Body of pancreas (tissue), 4 donors: ENCODE results near the gene ACSF2. TPM values are rescaled to one million over a fixed set of nuclear protein-coding genes. Genes with fewer than 3 reads are reported as not detected.

Source experiments
- ATAC-seq: fragments of 150-250 bp; one replicate; pipeline ENCODE4 v1.9.1; 2016
- DNase-seq, 4 donors: peaks; one replicate each; pipeline ENCODE4 v3.0.0-alpha.2; 2019
- H3K27ac ChIP-seq, 4 donors: fragments of 200-600 bp; sonication (generic); 1 replicate in 3 of 4; 2 replicates in 1 of 4; pipeline versions ENCODE4 v1.5.1 to v1.6.1; 2016 to 2019; ENCODE audit warnings: mild to moderate bottlenecking in 1 of 4, mixed read lengths in 1 of 4, moderate library complexity in 1 of 4
- H3K27me3 ChIP-seq, 2 donors: fragments of 200-600 bp; sonication (generic); one replicate each; pipeline ENCODE4 v1.6.0; 2016; ENCODE audit warnings: mild to moderate bottlenecking in 1 of 2
- H3K36me3 ChIP-seq, 2 donors: fragments of 200-600 bp; sonication (generic); replicated peaks in 1 of 2; 2 replicates each; pipeline ENCODE4 v1.5.1; 2016; ENCODE audit warnings: low read depth in 2 of 2; ENCODE audit not compliant: insufficient read depth in 1 of 2
- H3K4me1 ChIP-seq: fragments of 200-600 bp; sonication (generic); one replicate; pipeline ENCODE4 v1.6.0; 2016
- H3K4me3 ChIP-seq, 2 donors: fragments of 200-600 bp; sonication (generic); 1 replicate in 1 of 2; 2 replicates in 1 of 2; pipeline ENCODE4 v1.5.1; 2016 to 2019
- H3K9me3 ChIP-seq, 3 donors: fragments of 200-600 bp; sonication (generic); 1 replicate in 2 of 3; 2 replicates in 1 of 3; pipeline ENCODE4 v1.5.1; 2016
- POLR2A ChIP-seq, 3 donors: fragments of 450-650 bp; IDR thresholded peaks; one replicate each; pipeline ENCODE4 v1.6.1; 2016; ENCODE audit warnings: antibody characterized with exemption in 3 of 3, mild to moderate bottlenecking in 2 of 3
- WGBS, 2 donors: methylation state at CpG; one replicate each; pipeline ENCODE4 v1.1.5; 2017; 5-methylcytosine and 5-hydroxymethylcytosine counted together
- intact Hi-C: fragments of 100-400 bp; cut with DNase I; formaldehyde crosslinking; loops from one replicate; pipeline ENCODE4 v1.15.1; 2023
- total RNA-seq, 2 donors: library from RNA; depleted of rRNA; stranded (reverse); fragments of >200 nt; gene quantifications; one replicate each; pipeline ENCODE4 v1.1.0, GENCODE V29; 2016
- TF ChIP-seq, protein P1 (sequence below), 7 experiments: fragments of 450-650 bp in 4 of 7; fragments of 200-600 bp in 3 of 7; sonication (generic) in 3 of 7; IDR thresholded peaks; one replicate each; pipeline ENCODE4 v1.5.1; 2016 to 2019; ENCODE audit warnings: antibody characterized with exemption in 7 of 7

Gene ACSF2, protein sequence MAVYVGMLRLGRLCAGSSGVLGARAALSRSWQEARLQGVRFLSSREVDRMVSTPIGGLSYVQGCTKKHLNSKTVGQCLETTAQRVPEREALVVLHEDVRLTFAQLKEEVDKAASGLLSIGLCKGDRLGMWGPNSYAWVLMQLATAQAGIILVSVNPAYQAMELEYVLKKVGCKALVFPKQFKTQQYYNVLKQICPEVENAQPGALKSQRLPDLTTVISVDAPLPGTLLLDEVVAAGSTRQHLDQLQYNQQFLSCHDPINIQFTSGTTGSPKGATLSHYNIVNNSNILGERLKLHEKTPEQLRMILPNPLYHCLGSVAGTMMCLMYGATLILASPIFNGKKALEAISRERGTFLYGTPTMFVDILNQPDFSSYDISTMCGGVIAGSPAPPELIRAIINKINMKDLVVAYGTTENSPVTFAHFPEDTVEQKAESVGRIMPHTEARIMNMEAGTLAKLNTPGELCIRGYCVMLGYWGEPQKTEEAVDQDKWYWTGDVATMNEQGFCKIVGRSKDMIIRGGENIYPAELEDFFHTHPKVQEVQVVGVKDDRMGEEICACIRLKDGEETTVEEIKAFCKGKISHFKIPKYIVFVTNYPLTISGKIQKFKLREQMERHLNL
- 100 to 1,000 TPM in 1 of 2 donors, 10 to 100 TPM in 1; 18.7 to 120 TPM for total RNA-seq

DNA sequence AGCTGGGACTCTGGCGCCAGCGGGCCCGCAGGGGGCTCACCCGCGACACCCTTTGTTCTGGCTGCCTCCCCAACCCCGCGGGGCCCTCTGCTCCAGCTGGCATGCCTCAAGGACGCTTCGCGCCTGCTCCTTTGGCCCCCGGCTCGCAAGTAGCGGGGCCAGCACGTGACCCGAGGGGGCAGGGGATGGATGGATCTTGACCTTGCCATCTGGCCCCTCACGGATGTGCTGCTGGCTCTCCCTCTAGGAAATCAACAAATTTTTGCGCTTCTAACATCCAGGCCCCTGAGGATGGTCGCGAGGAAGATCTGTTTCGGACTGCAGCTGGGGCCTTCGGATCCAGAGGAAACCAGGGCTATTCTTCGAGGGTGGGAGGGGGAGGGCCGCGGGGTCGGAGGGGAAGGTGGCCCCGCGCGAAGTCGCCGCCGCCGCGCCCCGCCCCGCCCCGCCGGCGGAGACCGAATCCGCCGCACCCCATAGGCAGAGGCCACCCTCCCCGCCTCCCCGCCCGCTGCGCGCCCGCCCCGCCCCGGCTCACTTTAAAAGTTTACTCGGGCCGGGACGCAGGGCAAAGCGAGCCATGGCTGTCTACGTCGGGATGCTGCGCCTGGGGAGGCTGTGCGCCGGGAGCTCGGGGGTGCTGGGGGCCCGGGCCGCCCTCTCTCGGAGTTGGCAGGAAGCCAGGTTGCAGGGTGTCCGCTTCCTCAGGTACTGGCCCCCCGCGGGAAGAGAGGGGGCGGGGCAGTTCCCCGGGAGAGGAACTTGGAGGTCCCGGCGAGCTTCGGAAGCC, at the start of gene ACSF2:
Gene ACSF2 (plus strand): TSS at position 537 of the 790 bp plus-strand sequence. CDS start 44 bp downstream, at position 581.
- Histone ChIP-seq H3K27ac (peak within 1 kb of the TSS; percentile 51 to 79 (median 67)), H3K4me3 (peak within 1 kb of the TSS; percentile 41 to 43), H3K36me3 (no peaks in the 10 kb centered on the region), H3K27me3 (no peaks in the 10 kb centered on the region), H3K4me1 (peaks cover 73% of the 10 kb centered on the region), H3K9me3 (no peaks in the 10 kb centered on the region)
- ATAC-seq (peak; percentile 82), DNase-seq (peak; percentile 72 to 81 (median 73))
- intact Hi-C loops: no loop called here
- TF ChIP-seq, protein P1, sequence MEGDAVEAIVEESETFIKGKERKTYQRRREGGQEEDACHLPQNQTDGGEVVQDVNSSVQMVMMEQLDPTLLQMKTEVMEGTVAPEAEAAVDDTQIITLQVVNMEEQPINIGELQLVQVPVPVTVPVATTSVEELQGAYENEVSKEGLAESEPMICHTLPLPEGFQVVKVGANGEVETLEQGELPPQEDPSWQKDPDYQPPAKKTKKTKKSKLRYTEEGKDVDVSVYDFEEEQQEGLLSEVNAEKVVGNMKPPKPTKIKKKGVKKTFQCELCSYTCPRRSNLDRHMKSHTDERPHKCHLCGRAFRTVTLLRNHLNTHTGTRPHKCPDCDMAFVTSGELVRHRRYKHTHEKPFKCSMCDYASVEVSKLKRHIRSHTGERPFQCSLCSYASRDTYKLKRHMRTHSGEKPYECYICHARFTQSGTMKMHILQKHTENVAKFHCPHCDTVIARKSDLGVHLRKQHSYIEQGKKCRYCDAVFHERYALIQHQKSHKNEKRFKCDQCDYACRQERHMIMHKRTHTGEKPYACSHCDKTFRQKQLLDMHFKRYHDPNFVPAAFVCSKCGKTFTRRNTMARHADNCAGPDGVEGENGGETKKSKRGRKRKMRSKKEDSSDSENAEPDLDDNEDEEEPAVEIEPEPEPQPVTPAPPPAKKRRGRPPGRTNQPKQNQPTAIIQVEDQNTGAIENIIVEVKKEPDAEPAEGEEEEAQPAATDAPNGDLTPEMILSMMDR (IDR thresholded peaks at IDR 0.05): no peak
- peak in 2 of 3 donors; percentile 51 to 60 for TF ChIP-seq POLR2A (IDR thresholded peaks at IDR 0.05)
- 0 to 2% methylated on average over 20 to 58 of the region's 70 CpGs for WGBS, 2 donors

DNA sequence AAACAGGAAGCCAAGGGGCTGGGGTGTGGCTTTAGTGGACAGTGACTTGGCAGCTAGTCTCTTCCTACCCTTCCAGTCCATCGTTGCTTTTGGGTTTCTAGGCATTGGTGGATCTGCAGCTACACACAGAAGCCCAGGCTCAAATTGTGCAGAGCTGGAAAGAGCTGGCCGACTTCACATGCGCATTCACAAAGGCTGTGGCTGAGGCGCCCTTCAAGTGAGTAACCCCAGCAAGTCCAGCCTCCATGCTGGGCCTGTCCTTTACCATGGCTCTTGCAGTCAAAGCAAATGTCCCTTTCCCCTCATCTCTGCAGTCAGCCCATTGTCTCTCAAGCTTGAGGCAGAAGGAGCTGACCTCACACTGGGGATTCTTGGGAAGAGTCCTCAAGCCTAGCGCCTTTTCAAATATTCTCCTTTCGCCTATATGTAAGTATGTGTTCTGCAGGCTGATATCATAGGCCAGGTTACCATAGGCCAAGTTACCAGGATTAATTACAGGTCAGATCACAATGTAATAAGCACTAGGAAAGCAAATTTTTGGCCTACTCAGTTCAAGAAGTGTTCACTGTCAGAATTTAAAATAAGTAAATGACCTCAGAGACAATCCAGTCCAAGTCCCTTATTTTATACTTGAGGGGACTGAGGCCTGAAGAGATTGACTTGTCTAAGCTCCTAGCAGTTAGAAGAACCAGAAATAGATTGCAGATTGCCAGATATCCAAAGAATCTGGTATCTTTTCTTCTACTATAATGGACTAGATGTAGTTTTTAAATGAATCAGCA, 46.5 kb upstream of the ACSF2 start:
- ATAC-seq (no peak), DNase-seq (no peak)
- TF ChIP-seq POLR2A (IDR thresholded peaks at IDR 0.05): no peak
- TF ChIP-seq, protein P1 (IDR thresholded peaks at IDR 0.05): no peak
- intact Hi-C loops: no loop called here
- no peaks in the 10 kb centered on the region for H3K9me3 ChIP-seq
- H3K36me3 ChIP-seq: peaks cover 18 to 24% of the 10 kb centered on the region in 2 donors
- WGBS, 2 donors: 68 to 84% methylated on average over 6 of the region's 6 CpGs
- H3K27me3 ChIP-seq: no peaks in the 10 kb centered on the region
- H3K27ac ChIP-seq: no peak overlapping the region
- H3K4me1 ChIP-seq: no peaks in the 10 kb centered on the region
- no peak overlapping the region for H3K4me3 ChIP-seq

DNA sequence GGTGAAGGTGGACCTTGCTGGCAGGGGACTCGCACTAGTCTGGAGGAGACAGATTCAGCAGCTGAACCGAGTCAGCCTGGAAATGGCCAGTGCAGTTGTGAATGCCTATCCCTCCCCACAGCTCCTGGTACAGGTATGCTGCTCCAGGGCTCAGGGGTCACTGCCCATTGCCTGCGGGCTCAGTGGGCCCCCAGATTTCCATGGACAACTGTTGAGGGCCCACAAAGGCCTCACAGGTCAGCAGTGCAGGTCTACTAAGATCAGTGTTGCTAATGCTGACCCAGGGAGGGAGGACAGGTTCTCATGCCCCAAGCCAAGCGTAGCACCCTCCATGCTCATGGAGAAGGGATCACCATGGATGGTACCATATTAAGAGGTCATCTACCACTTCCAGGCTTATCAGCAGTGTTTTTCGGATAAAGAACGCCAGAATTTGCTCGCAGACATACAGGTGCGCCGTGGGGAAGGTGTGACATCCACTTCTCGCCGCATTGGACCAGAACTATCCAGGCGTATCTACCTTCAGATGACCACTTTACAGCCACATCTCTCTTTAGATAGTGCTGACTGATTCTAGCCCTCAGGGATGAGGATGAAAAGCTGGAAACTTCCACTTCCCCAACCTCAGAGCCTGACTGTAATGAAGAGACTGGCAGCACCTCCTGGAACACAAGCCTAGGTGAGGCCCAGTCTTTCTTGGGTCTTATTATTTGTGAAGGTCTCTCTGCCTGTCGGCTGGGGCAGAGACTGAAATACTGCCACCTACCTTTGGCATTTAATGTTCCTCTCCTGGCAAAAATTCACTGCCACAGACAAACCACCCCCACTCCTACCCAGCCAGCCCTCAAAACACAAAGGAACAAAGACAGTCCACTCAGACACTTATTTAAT, 45.4 kb upstream of the ACSF2 start:
- 81 to 85% methylated on average over 12 to 13 of the region's 13 CpGs for WGBS, 2 donors
- no peak for DNase-seq
- Histone ChIP-seq H3K27me3 (no peaks in the 10 kb centered on the region), H3K36me3 (peaks cover 28 to 33% of the 10 kb centered on the region in 2 donors), H3K4me1 (no peaks in the 10 kb centered on the region), H3K27ac (no peak overlapping the region), H3K4me3 (no peak overlapping the region), H3K9me3 (no peaks in the 10 kb centered on the region)
- TF ChIP-seq POLR2A (IDR thresholded peaks at IDR 0.05): peak in 1 of 3 donors; percentile 23
- TF ChIP-seq, protein P1 (IDR thresholded peaks at IDR 0.05): peak in 2 of 7 experiments; percentile 5 to 20
- intact Hi-C loops: no loop called here
- peak; percentile 27 for ATAC-seq
